Inferior parietal cortex (tissue), 1 donor: Measurements from ENCODE around the gene BRAP.
"Not testable (repeated sequence)": the region's sequence is repeated elsewhere in the genome, so short reads cannot be mapped to it uniquely, and the experiment has no call there.

ENCODE experiments used
- DNase-seq: peaks from one replicate; pipeline ENCODE4 v3.0.0-alpha.2; 2016; ENCODE audit errors: extremely low spot score

Gene BRAP

DNA sequence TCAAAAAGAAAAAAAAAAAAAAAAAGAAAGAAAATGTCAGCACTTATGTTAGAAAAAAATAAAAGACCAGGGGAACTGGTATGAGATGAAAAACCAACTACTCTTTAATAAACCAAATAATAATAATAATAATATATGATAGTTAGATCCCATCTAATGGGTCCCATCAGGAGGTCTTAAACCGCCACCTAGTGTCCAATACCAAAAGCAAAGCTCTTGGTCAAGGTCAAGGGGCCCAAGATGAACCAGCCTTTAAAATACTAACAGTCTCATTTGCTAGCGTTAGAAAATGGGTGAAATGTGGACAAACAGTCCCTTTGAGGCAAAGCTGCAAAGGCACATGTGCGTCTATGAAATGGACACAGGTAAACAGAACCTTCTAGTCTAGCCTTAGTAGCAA, 12.3 kb downstream of the BRAP start:
- DNase-seq: no peak

DNA sequence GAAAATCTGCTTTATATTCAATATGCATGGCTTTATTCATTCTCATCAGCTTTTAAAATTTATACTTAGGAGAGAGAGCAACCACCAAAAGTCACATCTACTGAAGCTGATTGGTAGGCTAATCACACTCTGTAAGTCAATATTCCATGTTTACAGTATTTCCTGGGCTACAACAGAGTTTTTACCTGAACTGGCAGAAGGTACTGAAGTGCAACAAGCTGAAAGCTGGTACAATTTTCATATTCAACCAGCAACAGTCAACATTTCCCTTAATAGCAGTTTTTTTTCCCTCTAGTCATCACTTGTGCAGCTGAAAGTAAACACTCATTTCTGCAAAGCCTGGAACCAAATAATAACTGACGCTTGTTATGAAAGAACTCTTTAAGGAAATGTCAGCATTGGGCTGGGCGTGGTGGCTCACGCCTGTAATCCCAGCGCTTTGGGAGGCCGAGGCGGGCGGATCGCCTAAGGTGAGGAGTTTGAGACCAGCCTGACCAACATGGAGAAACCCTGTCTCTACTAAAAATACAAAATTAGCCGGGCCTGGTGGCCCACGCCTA, 12.9 kb downstream of the BRAP start:
- no peak for DNase-seq

DNA sequence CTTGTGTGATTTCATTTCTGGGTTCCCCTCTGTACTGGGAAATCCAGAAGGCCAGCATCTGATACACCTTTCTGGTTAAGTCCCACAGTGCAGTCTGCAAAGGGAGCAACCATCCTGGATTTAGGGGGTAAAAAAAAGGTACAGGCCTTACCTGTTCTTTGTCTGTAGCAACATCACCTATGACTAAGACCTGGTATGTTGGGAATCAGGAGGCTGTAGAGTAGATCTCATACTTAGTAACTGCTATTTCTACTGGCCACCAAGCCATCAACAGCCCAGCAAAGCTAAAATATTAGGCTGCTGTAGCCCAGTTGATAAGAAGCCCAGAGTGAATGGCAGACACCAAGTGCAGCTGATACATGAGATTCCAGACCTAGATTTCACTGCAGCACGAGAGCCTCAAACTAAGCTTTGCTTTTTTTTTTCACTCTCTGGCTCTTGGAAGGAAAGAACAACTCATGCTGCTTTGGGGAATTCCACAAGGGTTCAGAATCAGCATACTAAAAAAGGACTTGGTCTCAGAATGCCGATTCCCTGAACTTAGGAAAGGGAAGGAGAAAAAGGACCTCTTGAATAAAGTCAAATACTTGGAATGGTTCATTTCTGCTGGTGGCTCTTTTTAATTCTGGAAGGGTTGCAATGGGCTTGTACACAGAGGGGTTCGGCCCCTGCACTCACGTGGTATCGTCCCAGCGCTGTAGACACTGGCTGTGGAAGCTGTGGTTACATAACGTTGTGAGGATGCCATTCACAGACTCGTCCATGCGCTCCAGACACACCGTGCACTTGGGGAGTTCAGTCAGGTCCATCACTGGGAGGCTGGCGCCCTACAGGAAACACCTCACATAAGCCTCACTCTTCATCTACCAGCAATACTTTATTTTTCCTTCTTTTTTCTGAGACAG, 20.5 kb downstream of the BRAP start:
- no peak for DNase-seq

DNA sequence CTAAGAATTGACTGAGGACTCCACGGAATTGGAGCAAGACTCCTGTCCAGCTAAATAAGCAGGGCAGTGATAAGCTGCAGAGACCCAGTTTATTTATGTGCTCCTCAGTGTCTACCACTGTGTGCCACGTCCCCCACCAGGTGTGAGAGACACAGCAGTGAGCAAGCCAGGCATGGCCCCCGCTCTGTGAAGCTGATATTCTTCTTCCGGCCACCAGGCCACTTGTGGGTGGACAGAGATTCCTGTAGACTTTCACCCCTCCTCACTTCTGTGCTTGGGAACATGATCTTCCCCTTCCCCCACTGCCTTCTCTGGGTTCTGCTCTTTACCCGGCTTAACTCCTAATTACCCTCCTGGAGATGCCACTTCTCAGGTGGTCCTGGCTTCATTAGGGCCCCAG, 21.3 kb downstream of the BRAP start:
- DNase-seq: no peak

DNA sequence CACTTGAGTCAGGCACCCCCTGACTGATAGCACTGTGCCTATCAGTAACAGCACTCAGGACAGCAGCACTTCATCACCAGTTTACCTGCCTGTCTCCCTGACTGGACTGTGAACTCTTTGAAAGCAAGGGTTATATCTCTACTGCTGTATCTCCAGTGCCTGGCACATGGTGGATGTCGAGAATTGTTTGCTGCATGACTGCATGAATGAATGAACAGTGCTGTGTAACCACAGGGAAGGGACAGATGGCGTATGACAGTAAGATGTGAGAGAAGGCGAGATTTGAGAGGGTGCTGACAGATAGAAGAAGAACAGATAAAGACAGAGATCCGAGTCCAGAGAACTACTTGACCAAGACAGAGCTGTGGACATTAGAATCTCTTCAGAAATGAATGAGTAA, 29.7 kb downstream of the BRAP start:
- no peak for DNase-seq

DNA sequence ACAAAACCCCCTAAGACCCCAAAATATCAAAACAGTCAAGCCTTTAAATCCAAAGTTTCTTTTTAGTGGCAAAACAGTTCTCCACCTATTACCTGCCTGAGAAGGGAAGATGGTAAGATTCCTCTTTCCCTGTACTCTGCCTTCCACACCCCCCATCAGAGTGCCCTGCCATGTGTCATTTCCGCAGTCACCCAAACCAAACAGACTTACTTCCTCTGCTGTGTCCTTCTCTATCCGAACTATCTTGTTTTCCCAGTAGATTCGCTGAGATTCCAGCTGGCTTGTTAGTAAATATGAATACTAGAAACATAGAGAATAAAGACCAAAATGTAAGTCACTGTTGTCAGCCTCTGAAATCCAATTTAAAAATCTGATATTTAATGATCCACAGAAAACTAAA, 30.4 kb downstream of the BRAP start:
- no peak for DNase-seq

DNA sequence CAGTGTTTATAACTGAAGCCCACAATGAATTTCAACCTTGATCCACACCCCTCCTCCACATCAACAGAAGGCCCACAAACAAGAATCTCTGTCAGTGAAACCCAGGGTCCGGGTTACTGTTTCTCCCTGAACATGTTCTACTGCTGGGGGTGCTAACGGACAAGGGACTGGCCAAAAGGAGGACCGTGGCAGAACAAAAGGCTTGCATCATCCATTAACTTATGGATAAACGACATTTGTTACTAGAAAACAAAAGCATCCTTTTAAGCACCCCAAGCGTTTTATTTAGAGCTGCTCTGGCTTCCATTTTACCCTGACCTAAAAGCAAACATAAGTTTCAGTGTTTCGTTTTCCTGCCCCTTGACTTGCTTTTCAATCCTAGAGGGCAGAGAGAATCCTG, 32.2 kb downstream of the BRAP start:
- no peak for DNase-seq

DNA sequence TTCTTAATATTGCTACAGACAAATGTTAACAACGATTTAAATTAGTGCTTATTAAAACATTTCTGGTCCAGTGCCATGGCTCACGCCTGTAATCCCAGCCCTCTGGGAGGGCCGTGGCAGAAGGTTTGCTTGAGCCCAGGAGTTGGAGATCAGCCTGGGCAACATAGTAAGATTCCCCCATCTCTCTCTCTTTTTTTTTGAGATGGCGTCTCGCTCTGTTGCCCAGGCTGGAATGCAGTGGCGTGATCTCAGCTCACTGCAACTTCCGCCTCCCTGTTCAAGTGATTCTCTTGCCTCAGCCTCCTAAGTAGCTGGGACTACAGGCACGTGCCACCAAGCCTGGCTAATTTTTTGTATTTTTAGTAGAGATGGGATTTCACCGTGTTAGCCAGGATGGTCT, 33.2 kb downstream of the BRAP start:
- not testable (repeated sequence) for DNase-seq

DNA sequence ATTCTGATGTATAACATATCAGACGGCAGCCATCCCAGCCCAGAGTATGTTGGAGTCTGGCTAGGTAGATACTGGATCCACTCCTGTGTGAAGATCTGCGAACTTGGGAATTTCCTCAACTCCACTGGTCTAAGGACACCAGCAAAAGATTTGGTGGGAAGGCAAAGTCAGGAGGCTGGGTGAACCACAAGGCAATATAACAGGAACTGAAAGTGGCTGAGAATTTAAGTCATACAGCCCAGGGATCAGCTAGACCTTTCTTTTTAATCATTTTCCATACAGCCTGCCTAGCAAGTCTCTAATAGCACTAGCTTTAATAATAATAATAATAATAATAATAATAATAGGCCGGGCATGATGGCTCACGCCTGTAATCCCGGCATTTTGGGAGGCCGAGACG, 34.8 kb downstream of the BRAP start:
- no peak for DNase-seq

DNA sequence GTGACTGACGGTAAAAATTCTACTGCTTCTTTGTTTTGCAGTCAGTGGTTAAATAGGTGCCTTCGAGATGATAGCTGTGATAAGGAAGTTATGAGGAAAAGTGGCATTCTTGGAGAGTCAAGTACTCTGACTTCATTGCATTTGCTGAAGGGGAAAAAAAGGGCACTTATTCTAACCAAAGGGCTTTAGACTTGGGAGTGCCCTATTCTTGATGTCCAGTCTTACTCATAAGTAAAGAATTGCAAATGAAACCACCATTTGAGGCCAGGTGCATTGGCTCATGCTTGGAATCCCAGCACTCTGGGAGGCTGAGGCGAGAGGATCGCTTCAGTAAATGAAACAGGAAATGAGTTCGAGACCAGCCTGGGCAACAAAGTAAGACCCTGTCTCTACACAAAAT, 40.3 kb downstream of the BRAP start:
- no peak for DNase-seq

DNA sequence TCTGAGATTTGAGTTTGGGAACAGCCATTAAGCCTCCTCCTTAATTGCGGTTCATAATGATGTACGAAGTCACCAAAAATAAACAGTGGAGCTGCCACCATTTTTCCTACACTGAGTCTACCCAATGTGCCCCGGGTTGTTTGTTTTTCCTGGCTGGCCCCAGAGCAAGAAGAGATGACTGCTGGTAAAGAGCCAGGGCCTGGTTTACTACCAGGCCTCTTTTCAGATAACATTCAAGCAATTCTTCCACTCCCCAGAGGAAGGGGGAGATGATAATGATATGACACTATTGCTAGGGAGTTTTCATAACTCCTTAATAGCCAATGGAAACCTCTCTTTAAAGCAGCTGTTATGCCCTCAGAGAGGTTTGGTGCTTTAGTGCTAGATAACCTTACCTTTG, 42.3 kb downstream of the BRAP start:
- DNase-seq: no peak

DNA sequence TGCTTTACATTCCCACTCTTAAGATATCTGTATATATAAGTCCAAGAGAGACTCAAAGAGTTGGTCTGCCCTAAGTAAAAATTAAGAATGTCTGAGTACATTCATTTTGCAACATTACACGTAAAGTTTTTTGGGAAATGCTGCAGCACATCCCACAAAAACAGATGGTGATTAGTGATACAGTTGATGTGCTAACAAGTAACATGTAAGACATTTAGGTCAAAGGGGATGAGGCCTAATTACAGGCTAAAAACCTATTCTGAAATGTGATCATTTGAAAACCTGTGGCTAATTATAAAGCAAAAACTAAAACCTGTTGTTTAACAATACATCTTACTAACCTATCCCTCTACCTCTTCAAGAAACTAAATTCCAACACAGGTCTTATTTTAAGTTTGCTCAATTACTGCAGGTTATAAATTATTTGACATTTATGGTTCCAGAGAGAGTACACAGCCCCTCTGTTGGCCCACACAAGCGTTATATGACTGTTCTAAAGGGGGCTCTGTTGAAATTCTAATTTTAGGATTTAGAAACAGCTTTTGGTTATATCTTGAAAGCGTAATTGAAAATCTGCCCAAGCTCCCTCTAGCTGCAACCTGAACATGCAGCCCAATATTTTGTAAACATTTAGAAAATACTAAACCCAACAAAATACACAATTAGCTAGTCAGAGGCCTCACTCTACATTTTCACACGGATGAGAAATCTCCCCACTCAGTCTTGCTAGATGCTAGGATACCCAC, 42.9 kb downstream of the BRAP start:
- DNase-seq: no peak

DNA sequence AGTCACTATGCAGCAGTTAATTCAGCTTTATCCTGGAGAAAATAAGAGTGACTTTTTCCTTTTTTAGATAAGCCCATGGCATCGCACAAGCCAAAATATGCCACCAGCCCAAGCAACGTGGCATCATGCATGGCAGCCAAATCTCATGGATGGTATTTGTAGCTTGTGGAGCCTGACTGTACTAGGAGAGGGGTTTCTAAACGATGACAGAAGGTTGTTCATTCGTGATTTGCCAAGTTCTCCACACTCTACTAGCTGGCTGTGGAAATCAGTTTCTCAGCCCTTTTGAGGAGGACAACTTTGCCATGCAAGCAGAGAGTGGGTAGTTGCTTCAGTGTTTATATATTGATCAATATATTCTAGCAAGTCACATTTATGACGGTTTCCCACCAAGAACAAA, 45.2 kb downstream of the BRAP start:
- DNase-seq: no peak

DNA sequence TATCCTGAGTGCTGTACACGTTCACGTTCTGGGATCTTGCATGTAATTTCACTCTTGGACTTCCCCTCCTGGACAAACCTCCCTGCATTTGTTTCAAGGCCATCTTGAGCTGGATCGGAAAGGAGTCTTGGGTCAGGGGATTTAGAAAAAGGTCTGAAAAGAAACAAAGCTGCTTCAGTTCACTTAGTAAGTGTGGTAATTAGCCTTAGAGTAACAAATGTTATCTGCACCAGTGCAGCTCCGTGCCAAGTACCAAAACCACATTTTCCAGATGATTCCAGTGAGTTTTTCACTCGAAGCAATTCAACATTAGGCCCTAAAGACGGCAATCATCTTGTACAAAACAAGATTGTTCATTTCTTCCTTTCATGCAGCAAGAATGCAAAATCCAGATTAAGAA, 47.2 kb downstream of the BRAP start:
- no peak for DNase-seq

DNA sequence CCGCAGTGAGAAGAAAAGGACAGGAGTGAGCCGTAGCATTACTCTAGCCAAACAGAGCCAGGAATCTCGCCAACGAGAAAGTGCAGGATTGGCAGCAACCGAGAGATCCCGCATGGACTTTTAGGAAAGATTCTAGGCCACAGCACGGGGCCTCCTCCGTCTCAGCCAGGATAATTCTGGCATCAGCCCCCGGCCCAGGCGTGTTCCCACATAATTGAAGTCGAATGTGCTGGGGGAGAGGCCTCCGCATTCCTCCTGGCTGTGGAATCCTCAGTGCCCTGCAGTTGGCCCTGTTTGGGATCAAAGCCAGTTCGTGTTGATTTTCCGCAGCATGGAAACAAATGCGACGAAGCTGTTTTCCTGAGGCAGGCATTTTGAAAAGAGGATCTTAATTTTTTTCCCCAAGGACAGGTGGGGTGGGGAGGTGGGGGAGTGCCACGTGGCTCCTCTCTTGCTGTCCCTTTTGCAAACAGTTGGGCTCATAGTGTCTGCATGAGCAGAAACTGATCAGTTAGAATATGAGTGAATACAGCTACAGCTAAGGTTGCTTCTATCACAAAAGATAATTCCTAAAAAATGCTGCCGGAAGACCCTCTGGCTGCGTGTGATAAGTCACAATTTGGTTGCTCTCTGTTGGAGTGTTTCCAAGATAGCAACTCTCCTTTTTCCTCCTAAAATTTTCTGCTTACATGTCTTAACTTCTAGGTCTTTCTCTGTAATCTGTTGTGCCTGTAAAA, 49.4 kb downstream of the BRAP start:
- DNase-seq: peak; percentile 45

DNA sequence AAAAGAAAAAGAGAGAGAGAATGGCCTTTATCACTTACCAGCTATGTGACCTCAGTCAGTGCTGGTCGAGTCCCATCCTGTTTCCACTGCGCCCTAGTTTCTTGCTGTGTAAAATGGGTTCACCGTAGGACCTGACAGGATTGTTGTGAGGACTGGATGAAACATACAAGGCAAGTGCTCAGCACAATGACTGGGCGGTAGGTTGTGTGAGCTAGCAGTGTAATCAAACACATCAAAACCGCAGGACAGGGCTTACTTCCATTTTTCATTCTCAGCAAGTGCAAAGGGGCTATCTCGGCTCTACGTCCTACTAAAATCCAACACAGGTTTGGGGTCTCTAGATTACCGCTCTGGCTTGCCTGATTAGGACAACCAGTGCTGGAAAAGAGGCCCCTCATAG, 50.2 kb downstream of the BRAP start:
- DNase-seq: no peak

DNA sequence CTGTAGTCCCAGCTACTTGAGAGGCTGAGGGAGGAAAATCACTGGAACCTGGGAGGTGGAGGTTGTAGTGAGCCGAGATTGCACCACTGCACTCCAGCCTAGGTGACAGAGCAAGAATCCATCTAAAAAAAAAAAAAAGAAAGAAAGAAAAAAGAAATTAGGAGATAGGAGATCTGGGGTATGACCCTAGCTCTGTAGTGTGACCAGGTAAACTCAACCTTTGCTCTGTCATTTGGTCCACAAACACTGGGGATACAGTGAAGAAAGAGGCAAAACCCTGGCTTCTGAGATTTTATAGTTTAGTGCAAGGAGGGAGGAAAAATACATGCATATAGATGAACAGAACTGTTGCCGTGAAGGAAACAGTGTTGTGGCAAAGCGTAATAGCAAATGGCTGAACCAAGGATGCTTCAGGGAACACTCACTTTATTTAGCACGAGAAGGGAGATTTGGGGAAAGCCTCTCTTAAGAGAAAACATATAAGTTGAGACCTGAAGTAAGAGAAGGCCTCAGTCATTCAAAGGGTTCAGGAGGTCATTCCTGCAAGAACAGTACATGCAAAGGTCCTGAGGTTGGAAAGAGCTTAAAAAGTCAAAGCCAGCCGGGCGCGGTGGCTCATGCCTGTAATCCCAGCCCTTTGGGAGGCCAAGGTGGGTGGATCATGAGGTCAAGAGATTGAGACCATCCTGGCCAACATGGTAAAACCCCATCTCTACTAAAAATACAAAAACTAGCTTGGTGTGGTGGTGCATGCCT, 57.1 kb downstream of the BRAP start:
- DNase-seq: no peak

DNA sequence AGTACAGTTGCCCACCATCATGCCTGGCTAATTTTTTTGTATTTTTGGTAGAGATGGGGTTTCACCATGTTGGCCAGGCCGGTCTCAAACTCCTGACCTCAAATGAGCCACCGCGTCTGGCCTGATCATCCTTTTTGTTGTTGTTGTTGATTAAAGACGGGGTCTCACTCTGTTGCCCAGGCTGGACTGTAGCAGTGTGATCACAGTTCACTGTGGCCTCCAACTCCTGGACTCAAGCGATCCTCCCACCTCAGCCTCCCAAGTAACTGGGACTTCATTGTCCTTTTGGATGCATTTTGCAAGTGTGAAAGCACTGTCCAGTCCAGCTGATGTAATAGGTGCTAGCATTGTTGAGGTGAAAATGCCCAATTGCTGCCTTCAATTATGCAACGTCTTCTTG, 59.5 kb downstream of the BRAP start:
- no peak for DNase-seq

DNA sequence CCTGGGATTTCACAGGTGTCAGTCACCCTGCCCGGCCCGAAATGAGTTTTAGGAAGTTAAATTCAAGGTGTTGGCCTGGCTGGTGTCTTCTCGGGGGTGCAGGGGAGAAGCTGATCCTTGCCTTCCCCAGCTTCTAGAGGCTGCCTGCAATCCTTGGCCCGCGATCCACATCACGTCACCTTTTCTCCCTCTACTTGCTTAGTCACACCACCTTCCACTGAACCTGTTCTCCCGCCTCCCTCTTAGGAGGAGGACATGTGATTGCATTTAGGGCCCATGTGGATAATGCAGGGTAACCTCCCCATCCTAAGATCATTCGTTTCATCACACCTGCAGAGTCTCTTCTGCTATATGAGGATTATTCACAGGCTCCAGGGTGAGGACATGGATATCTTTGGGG, 61.2 kb downstream of the BRAP start:
- no peak for DNase-seq

DNA sequence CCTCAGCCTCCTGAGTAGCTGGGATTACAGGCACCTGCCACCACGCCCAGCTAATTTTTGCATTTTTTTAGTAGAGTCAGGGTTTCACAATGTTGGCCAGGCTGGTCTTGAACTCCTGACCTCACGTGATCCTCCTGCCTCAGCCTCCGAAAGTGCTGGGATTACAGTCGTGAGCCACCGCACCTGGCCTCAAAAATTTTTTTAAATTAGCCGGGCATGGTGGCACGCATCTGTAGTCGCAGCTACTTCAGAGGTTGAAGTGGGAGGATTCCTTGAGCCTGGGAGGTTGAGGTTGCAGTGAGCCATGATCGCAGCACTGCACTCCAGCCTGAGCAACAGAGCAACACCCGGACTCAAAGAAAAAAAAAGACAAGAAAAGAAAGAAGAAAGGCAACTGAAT, 67.9 kb downstream of the BRAP start:
- not testable (repeated sequence) for DNase-seq

DNA sequence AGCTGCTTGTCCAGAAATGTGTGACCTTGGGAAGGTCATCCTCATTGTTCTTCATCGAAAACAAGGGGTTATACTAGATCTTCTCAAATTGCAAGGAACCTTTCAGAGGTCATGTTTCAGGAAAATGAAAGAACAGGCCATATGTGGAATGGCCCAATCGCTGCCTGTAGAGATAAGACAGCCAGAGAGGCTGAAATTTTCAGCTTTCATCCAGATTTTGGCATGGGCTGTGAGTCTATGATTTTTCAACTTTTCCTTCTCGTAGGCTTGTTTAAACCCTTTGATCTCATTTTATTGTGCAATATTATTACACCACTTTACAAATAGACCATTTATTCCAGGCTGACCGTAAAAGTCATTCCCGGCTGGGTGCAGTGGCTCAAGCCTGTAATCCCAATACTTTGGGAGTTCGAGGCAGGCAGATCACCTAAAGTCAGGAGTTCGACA, 69.6 kb downstream of the BRAP start:
- DNase-seq: no peak
